GM23248 (cell line): ENCODE measurements around the gene FCN3.

Source experiments
- EZH2 ChIP-seq: fragments of 200-600 bp; sonication (generic); IDR thresholded peaks from 2 replicates; pipeline ENCODE4 v1.6.1; 2018; ENCODE audit warnings: antibody characterized with exemption, mild to moderate bottlenecking; ENCODE audit not compliant: insufficient read depth, poor library complexity, severe bottlenecking
- EZH2phosphoT487 ChIP-seq: fragments of 200-600 bp; sonication (generic); IDR thresholded peaks from 2 replicates; pipeline ENCODE4 v1.6.1; 2018; ENCODE audit warnings: antibody characterized with exemption, moderate library complexity, mild to moderate bottlenecking, low read depth; ENCODE audit not compliant: insufficient read depth

GRCh38 chr1:27383661-27384060 lies 9.0 kb upstream of the FCN3 start:
- TF ChIP-seq EZH2 (no peak), EZH2phosphoT487 (no peak)
